ENCODE measurements around the gene ACOX1. TPM values are rescaled to one million over a fixed set of nuclear protein-coding genes. Genes with fewer than 3 reads are reported as not detected.

ACOX1 gene
- total RNA-seq, 1 experiment from 2014 or later: 50.2 TPM

- H3K9ac ChIP-seq (ENCODE audit: low read length): no peak overlapping the region
- H2AFZ ChIP-seq (ENCODE audit: low read depth, low read length, poor library complexity, severe bottlenecking): no peak overlapping the region
Measured at GRCh38 chr17:76000016-76000754, 21.2 kb upstream of the ACOX1 start.

More at GRCh38 chr17:76000016-76000754, 21.2 kb upstream of the ACOX1 start:
- ATAC-seq (peak; percentile 86), DNase-seq (ENCODE audit: low read depth, low spot score) (peak; percentile 33)
- POLR2A ChIA-PET: interaction anchor here (0.5 to 1.2 kb wide), 2 partner anchors 8 to 541 kb away, joined by 3 read pairs; no protein-coding TSS in a partner anchor
- H3K4me3 ChIP-seq (replicated peaks in 1 of 2; ENCODE audit: low read depth in 1 of 2, low read length in 2 of 2): no peak overlapping the region
- H3K27me3 ChIP-seq (ENCODE audit: insufficient read depth, low read length): no peaks in the 10 kb centered on the region
- peak overlapping the region; percentile 28; the same call in 1 of the 2 replicates for H3K27ac ChIP-seq (ENCODE audit: low read depth, low read length)
- H3K79me2 ChIP-seq (ENCODE audit: insufficient read depth, low read length): no peaks in the 10 kb centered on the region
- H4K20me1 ChIP-seq (ENCODE audit: insufficient read depth): no peaks in the 10 kb centered on the region
- H3K4me1 ChIP-seq (ENCODE audit: control insufficient read depth in 1 of 2, insufficient read depth in 2 of 2, low read length in 2 of 2): peaks cover 12 to 36% of the 10 kb centered on the region in 2 experiments
- RAD21 ChIA-PET (ENCODE audit: low non-redundant PET in 1 of 2, low total read pairs in 2 of 2, uncharacterized antibody in 2 of 2, unreplicated experiment in 2 of 2): interaction anchor here in 1 of 2 experiments (1.8 kb wide), 1 partner anchor 95 kb away, joined by 5 read pairs; the partner anchor contains the start of gene MRPL38
- intact Hi-C loops (cut with micrococcal nuclease): no loop called here
- CTCF ChIA-PET: interaction anchor here (0.6 to 3.3 kb wide), 16 partner anchors 9 to 280 kb away, joined by 3 to 22 read pairs (median 4); partner anchors contain the start of genes ACOX1, MRPL38, TEN1 and TRIM47
- H3K36me3 ChIP-seq (ENCODE audit: control insufficient read depth in 1 of 2, insufficient read depth in 2 of 2, low read length in 2 of 2): no peaks in the 10 kb centered on the region; a peak in 1 of 4 replicates
- no peaks in the 10 kb centered on the region for H3K9me2 ChIP-seq (ENCODE audit: insufficient read depth)
- no peaks in the 10 kb centered on the region for H3K9me3 ChIP-seq (ENCODE audit: control insufficient read depth in 1 of 2, insufficient read depth in 1 of 2, low read depth in 1 of 2, low read length in 2 of 2)
- BruUV-seq (replicated peaks): no TSS peak
- TF ChIP-seq CEBPB (IDR thresholded peaks at IDR 0.05; ENCODE audit: low read depth) (no peak), ELF1 (IDR thresholded peaks at IDR 0.05; ENCODE audit: borderline replicate concordance, low read depth) (no peak), CTCF (IDR thresholded peaks at IDR 0.05 in 2 of 3, conservative IDR thresholded peaks at IDR 0.05 in 1 of 3; ENCODE audit: borderline replicate concordance in 1 of 3, insufficient read depth in 1 of 3, low read depth in 2 of 3, low read length in 2 of 3) (peak; percentile 93 to 99 (median 99)), YY1 (IDR thresholded peaks at IDR 0.05; ENCODE audit: extremely low read depth, insufficient replicate concordance, low read depth, low read length) (no peak), FOSL1 (IDR thresholded peaks at IDR 0.05; ENCODE audit: low read depth) (no peak), JUND (IDR thresholded peaks at IDR 0.05) (no peak), RAD21 (IDR thresholded peaks at IDR 0.05; ENCODE audit: low read depth) (peak; percentile 85)
- peak overlapping the region; percentile 20; the same call in 1 of the 2 replicates for H3K4me2 ChIP-seq (ENCODE audit: low read length)

Data from HCT116 (cell line).